HEK293T (cell line): ENCODE measurements around the gene S100A13.
A peak's percentile ranks its signal among the peaks of the same experiment; 100 is the strongest.

ENCODE experiments used
- CTCF ChIA-PET: fragments of 350-600 bp; formaldehyde crosslinking; extraction: SDS; loops from one replicate; lab custom pipeline; 2021; ENCODE audit warnings: antibody characterized with exemption, inconsistent platforms; lab: Yijun Ruan, JAX
- POLR2A ChIA-PET: fragments of 350-600 bp; formaldehyde crosslinking; extraction: SDS; loops from one replicate; lab custom pipeline; 2020; ENCODE audit warnings: antibody characterized with exemption, inconsistent platforms; lab: Yijun Ruan, JAX
- DNase-seq: peaks from one replicate; pipeline ENCODE4 v3.0.0; 2012; ENCODE audit warnings: mixed read lengths; ENCODE audit errors: extremely low spot score
- ARNT ChIP-seq: fragments of 450-650 bp; IDR thresholded peaks from 2 replicates; pipeline ENCODE4 v1.6.1; 2017; ENCODE audit warnings: mild to moderate bottlenecking
- BHLHE40 ChIP-seq: fragments of 450-650 bp; IDR thresholded peaks from 2 replicates; pipeline ENCODE4 v1.6.1; 2016; ENCODE audit warnings: mild to moderate bottlenecking, moderate library complexity, borderline replicate concordance
- CTBP1 ChIP-seq: fragments of 450-650 bp; IDR thresholded peaks from 2 replicates; pipeline ENCODE4 v1.6.1; 2016; ENCODE audit warnings: borderline replicate concordance
- ELF4 ChIP-seq: fragments of 450-650 bp; IDR thresholded peaks from 2 replicates; pipeline ENCODE4 v1.6.1; 2017; ENCODE audit warnings: antibody characterized with exemption
- FOXA1 ChIP-seq: fragments of 450-650 bp; IDR thresholded peaks from 2 replicates; pipeline ENCODE4 v1.6.1; 2016; ENCODE audit warnings: mild to moderate bottlenecking
- FOXK2 ChIP-seq: fragments of 450-650 bp; IDR thresholded peaks from 2 replicates; pipeline ENCODE4 v1.6.1; 2016; ENCODE audit warnings: mild to moderate bottlenecking
- FOXM1 ChIP-seq: fragments of 450-650 bp; IDR thresholded peaks from 2 replicates; pipeline ENCODE4 v1.6.1; 2017; ENCODE audit warnings: mild to moderate bottlenecking, borderline replicate concordance
- HDGF ChIP-seq: fragments of 450-650 bp; IDR thresholded peaks from 2 replicates; pipeline ENCODE4 v1.6.1; 2017; ENCODE audit warnings: antibody characterized with exemption, borderline replicate concordance
- L3MBTL2 ChIP-seq: fragments of 450-650 bp; conservative IDR thresholded peaks from 2 replicates; pipeline ENCODE4 v1.6.1; 2016; ENCODE audit warnings: mild to moderate bottlenecking
- LEF1 ChIP-seq: fragments of 450-650 bp; IDR thresholded peaks from 2 replicates; pipeline ENCODE4 v1.6.1; 2017; ENCODE audit warnings: mild to moderate bottlenecking, borderline replicate concordance
- NFRKB ChIP-seq: fragments of 450-650 bp; IDR thresholded peaks from 2 replicates; pipeline ENCODE4 v1.6.1; 2016; ENCODE audit warnings: mild to moderate bottlenecking, moderate library complexity
- PKNOX1 ChIP-seq: fragments of 450-650 bp; IDR thresholded peaks from 2 replicates; pipeline ENCODE4 v1.6.1; 2016
- SP1 ChIP-seq: fragments of 450-650 bp; IDR thresholded peaks from 2 replicates; pipeline ENCODE4 v1.6.1; 2017
- SUZ12 ChIP-seq: fragments of 450-650 bp; IDR thresholded peaks from 2 replicates; pipeline ENCODE4 v1.6.1; 2016; ENCODE audit warnings: mild to moderate bottlenecking
- TARDBP ChIP-seq: fragments of 450-650 bp; IDR thresholded peaks from 2 replicates; pipeline ENCODE4 v1.6.1; 2016
- ZNF384 ChIP-seq: fragments of 450-650 bp; IDR thresholded peaks from 2 replicates; pipeline ENCODE4 v1.6.1; 2016

The S100A13 gene

GRCh38 chr1:153649863-153650235 is 22.5 kb upstream of the S100A13 start:
- TF ChIP-seq LEF1 (no peak), SP1 (no peak), CTBP1 (no peak), FOXM1 (no peak), ELF4 (no peak), SUZ12 (no peak), ZNF384 (no peak), BHLHE40 (no peak), PKNOX1 (no peak), FOXA1 (no peak), HDGF (no peak), L3MBTL2 (no peak), ARNT (no peak), FOXK2 (no peak), TARDBP (no peak), NFRKB (no peak)
- ChIA-PET POLR2A (interaction anchor here (3.7 kb wide), 1 partner anchor 15 kb away, joined by 41 read pairs; the partner anchor contains the start of gene CHTOP), CTCF (no interaction called here)
- no peak for DNase-seq

DNA sequence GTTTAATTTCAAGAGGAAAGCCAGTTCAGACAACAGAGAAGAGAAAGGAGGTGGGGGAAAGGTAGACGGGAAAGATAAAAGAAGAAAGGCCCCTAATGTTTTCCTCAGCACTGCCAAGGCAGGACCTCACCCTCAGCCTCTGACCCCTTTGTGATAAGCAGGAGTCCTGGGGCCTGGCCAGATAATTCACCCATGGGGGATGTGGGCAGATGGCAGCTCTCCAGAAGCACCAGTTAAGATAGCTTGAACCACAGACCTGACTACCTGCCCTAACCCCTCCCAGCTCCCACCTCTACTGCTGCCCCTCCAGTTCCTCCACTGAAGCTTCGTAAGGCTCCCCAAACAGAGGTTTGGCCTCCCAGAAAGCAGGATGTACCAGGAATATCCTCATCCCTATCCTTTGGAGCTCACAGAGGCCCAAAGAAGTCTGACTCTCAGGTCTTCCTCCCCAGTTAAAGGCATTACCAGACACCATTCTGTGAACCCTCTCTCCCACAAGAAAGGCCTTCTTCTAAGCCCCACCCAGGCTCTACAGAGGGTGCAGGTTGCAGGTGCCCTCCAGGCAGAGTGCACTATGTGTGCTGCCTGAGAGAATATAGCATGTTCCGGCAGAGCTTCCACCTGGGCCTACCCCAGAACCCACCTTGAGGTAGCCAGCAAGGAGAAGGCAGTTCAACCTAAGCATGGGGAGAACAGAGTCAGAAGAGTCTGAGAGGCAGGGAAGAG is 22.0 kb upstream of the S100A13 start:
- ChIA-PET POLR2A (interaction anchor here (0.5 to 3.7 kb wide), 2 partner anchors 15 to 144 kb away, joined by 3 to 41 read pairs; partner anchors contain the start of gene CHTOP), CTCF (no interaction called here)
- no peak for DNase-seq
- TF ChIP-seq SUZ12, result no peak

GRCh38 chr1:153648000-153648643 is 20.8 kb upstream of the S100A13 start:
- ChIA-PET POLR2A (interaction anchor here (1.0 to 3.7 kb wide), 6 partner anchors 11 to 79 kb away, joined by 4 to 41 read pairs (median 4); partner anchors contain the start of gene CHTOP), CTCF (interaction anchor here (0.8 kb wide), 1 partner anchor 21 kb away, joined by 3 read pairs; the partner anchor contains the start of gene S100A13)
- no peak for DNase-seq
- no peak for TF ChIP-seq FOXA1

GRCh38 chr1:153647346-153647714 is 20.0 kb upstream of the S100A13 start:
- no peak for DNase-seq
- TF ChIP-seq ELF4 (peak; percentile 44; the same call in 1 of the 2 replicates), SUZ12 (no peak), L3MBTL2 (no peak)
- POLR2A ChIA-PET, result interaction anchor here (0.8 to 3.7 kb wide), 8 partner anchors 9 to 80 kb away, joined by 3 to 41 read pairs (median 4); partner anchors contain the start of gene CHTOP
- CTCF ChIA-PET, result no interaction called here

- CTCF ChIA-PET, result no interaction called here
- no peak for TF ChIP-seq BHLHE40
- no peak for TF ChIP-seq CTBP1
- no peak for TF ChIP-seq FOXM1
- TF ChIP-seq PKNOX1, result no peak
- no peak for TF ChIP-seq L3MBTL2
- TF ChIP-seq NFRKB, result no peak
- TF ChIP-seq ELF4, result no peak
- no peak for TF ChIP-seq ZNF384
- TF ChIP-seq SP1, result no peak
- TF ChIP-seq SUZ12, result no peak
- TF ChIP-seq FOXK2, result no peak
- no peak for TF ChIP-seq ARNT
- no peak for TF ChIP-seq FOXA1
- no peak for TF ChIP-seq LEF1
- DNase-seq, result no peak
- POLR2A ChIA-PET, result interaction anchor here (0.8 to 3.7 kb wide), 6 partner anchors 9 to 81 kb away, joined by 3 to 41 read pairs (median 5); partner anchors contain the start of genes CHTOP, INTS3 and S100A13
Observed at GRCh38 chr1:153646672-153647345, 19.5 kb upstream of the S100A13 start.

DNA sequence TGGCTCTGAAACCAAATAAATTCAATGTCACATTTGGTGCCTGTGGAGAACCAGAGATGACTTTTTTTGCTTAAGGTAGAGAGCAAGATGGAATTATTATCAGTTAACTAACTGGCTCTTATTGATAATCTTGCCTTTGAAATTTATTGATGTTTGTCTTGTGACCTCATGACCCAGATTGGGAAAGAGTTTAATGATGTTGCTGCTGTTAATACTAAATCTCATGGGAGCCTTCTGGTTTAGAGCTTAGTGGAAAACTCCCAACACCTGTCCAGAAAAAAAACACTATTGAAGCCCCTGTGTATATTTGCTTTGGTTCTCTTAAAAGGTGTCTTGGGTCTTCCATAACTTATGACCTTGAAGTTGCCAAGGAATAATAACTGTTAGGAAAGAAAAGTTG is 16.5 kb upstream of the S100A13 start:
- TF ChIP-seq SP1 (no peak), ARNT (no peak), BHLHE40 (no peak), TARDBP (no peak), CTBP1 (no peak), ZNF384 (no peak), HDGF (no peak), FOXK2 (no peak), ELF4 (no peak), L3MBTL2 (no peak), FOXA1 (no peak), LEF1 (no peak), NFRKB (no peak)
- ChIA-PET POLR2A (interaction anchor here (0.7 to 4.5 kb wide), 7 partner anchors 8 to 140 kb away, joined by 3 to 47 read pairs (median 5); partner anchors contain the start of genes CHTOP, S100A1 and S100A13), CTCF (interaction anchor here (0.6 kb wide), 1 partner anchor 1321 kb away, joined by 3 read pairs; no protein-coding TSS in a partner anchor)
- DNase-seq, result no peak

GRCh38 chr1:153643100-153643499 is 15.8 kb upstream of the S100A13 start:
- DNase-seq, result no peak
- ChIA-PET CTCF (interaction anchor here (0.6 to 1.0 kb wide), 3 partner anchors 133 to 1321 kb away, joined by 3 to 4 read pairs (median 3); no protein-coding TSS in a partner anchor), POLR2A (interaction anchor here (1.1 to 4.5 kb wide), 5 partner anchors 8 to 141 kb away, joined by 3 to 47 read pairs (median 6); partner anchors contain the start of genes CHTOP, S100A1 and S100A13)
- TF ChIP-seq FOXK2, result no peak
- TF ChIP-seq SUZ12, result no peak
